ENCODE data around the gene CLIP2. TPM values are rescaled to one million over a fixed set of nuclear protein-coding genes. Genes with fewer than 3 reads are reported as not detected.
"Not testable (repeated sequence)": the region's sequence is repeated elsewhere in the genome, so short reads cannot be mapped to it uniquely, and the experiment has no call there.

Gene CLIP2
- total RNA-seq, 1 experiment from 2014 or later, result 18.8 TPM

DNA sequence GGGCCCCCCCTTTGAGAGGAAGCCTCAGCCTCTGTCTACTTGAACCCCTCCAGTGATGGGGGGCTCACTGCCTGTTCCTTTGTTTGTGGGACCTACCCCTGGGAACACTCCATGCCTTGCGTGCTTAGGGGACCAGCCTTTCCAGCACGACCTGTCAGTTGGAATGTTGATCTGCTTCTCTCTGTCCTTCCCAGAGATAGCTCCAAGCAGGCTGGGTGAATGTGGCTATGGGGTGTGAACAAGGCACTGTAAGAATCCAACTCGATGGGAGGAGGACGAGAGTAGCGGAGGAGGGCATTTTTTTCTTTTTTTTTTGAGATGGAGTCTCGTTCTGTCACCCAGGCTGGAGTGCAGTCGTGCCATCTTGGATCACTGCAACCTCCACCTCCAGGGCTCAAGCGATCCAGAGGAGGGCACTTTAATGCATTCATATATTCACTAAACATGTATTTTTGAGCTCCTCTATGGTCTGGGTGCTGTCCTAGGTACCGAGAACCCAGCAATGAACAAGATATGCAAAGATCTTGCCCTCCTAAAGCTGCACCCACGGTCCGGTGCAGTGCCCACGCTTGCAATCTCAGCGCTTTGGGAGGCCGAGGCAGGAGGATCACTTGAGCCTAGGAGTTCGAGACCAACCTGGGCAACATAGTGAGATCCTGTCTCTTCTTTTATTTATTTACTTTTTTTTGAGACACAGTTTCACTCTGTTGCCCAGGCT is 8.5 kb downstream of the CLIP2 start:
- DNase-seq (ENCODE audit: low read depth), result no peak

DNA sequence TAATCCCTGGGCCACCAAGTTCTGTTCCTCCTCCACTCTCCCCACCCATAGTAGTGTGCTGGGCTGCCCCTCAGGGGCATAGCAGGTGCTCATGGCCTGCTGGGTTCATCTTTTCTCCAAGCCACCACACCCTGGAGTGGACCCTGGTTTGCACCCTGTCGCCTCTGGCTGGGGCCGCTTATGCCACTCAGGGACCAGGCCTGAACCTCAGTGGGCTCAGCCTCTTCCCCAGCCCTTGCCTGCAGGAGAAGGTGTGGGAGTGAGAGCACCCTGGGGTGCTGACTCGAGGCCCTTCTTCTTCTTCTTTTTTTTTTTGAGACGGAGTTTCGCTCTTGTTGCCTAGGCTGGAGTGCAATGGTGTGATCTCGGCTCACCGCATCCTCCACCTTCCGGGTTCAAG is 10.2 kb downstream of the CLIP2 start:
- no peak for DNase-seq (ENCODE audit: low read depth)

DNA sequence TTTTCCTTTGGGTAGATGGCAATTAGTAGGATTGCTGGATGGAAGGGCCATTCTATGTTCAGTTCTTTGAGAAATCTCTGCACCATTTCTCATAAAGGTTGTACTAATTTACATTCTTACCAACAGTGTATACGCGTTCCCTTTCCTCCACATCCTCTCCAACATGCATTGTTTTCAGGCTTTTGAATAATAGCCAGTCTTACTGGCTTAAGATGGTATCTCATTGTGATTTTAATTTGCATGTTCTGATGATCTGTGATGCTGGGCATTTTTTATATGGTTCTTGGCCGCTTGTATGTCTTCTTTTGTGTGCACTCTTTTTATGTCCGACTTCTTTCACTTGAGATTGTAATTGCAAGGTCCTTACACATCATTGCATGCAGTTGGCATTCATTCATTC is 11.7 kb downstream of the CLIP2 start:
- DNase-seq (ENCODE audit: low read depth), result no peak

DNA sequence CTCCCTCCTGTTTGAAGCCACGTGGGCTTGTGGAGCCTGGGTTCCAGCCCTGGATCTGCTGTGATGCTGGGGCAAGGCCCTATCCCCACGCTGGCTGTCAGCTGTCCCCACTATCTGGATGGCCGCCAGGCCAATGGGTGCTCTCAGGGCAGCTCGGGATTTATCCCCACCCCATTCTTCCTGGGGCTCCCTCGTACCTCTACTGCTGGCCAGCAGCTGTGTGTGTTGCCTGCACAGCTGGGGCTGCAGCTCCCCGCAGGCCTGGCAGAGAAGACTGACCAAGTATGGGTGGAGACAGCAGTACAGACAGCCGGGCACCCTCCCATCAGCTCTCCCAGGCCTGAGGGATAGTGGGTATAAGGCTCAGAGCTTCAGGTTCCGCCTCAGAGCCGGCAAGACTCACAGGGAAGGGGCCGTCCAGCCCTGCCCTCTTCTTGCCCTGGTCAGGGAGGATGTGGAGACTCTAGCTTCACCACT is 13.6 kb downstream of the CLIP2 start:
- DNase-seq (ENCODE audit: low read depth), result peak; percentile 71

DNA sequence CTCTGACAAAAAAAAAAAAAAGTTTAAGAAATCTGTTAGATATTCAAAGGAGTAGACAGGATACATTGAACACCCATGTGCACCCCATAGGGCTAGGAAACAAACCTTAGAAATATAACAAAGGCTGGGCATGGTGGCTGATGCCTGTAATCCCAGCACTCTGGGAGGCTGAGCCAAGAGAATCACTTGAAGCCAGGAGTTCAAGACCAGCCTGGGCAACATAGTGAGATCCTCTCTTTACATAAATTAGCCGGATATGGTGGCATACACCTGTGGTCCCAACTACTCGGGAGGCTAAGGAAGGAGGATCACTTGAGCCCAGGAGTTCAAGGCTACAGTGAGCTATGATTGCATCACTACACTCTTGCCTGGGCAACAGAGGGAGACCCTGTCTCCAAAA is 15.3 kb downstream of the CLIP2 start:
- DNase-seq (ENCODE audit: low read depth), result no peak

DNA sequence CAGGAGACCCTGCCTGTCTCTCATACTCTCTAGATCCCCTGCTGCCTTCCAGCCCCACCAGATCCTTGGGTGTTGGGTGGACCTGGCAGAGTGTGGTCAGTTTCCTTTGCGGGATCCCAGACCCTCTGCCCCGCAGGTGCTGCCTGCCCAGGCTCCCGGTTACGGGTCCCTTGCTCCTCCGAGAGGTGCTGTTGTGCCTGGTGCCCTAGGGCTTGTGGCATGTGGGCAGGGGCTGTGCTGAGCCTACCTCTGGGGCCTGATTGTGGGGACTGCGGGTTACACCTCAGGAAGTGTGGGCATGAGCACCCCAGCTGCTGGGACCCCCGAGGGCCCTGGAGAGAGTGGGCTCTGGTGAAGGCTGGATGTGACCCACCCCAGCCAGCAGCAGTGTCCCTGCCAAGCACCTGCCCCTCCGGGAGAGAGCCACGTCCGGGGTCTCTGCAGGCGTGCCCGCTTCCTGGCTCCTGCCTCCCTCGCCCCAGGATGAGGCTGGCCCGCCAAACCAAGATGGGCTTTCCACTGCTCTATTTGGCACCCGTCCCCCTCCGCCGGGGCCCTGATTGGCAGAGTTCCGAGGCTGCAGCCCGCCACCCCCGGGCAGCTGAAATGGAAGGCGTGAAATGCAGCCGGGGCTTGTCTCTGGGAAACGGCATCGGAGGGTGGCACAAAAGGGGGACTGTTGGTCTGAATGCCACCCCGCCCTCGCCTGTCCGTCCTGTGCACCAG is 17.0 kb downstream of the CLIP2 start:
- DNase-seq (ENCODE audit: low read depth), result no peak

DNA sequence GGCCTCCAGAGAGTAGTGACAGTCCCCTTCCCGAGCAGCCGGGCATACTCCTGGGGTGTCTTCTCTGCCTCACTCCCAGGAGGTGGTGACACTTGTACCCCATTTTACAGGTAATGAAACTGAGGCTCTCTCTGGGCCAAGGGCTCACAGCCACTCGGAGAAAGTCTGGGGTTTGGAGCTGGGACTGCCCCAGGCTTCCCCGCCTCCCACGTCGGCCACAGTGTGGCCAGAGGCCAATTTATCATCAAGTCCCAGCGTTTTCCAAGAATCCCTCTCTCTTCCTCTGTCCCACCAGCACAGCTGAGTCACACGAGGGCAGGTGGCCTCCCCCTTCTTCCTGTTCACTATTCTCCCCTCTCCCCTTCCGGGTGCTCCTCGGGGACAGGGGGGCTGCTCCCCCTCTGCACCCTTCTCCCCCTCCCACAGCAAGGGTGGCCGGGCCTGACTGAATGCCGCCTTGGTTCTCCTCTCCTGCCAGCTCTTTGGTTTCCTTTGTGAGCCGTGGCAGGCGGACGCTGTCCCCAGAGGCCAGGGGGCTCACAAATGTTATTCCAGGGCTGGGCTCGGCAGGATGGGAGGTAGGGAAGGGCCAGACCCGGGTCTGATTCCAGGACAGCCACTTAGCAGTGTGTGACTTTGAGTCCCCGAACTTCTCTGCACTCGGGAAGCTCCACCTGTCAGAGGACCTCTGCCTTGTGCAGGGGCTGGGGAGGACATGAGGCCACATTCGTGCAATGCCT is 17.7 kb downstream of the CLIP2 start:
- DNase-seq (ENCODE audit: low read depth), result peak; percentile 96

DNA sequence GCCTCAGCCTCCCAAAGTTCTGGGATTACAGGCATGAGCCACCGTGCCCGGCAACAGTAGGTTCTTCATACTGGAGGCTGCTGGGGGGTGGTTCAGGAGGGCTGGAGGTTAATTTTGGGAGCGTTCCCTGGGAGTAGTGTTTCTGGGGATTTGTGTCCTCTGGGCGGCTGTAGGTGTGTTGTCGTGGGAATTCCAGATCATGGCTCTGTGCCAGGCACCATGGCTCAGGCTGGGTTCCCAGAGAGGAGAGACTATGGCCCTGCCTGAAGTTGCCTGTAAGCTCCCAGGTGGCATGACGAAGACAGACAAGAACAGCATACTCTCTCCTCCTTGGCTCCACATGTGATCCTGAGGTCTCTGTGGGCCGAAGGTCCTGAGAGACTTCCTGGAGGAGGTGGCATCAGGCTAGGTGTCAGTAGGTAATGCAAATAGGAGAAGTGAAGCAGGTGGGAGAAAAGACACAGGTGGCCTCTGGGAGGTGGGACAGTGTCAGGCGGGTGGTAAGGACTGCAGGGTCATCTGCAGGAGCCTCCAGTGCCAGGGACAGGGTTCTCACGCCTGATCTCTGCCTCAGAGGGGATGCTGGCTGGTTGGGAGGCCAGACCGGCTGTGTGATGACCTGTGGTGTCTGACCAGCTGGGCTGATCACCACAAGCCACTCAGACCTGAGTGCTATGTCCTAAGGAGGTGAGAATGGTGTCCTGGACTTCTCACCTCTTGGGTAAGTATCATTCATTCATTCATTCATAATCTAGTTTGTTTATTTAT is 18.7 kb downstream of the CLIP2 start:
- peak; percentile 59 for DNase-seq (ENCODE audit: low read depth)

DNA sequence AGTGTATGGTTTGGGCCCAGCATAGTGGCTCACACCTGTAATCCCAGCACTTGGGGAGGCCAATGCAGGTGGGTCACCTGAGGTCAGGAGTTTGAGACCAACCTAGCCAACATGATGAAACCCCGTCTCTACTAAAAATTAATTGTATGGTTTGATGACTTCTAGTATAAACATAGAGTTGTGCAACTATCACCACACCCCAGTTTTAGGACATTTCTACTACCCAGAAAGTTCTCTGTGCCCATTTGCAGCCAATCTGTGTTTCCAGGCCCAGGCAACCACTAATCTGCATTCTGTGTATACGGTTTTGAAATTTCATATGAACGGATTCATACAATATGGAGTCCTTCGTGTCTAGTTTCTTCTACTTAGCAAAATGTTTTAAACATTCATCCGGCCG is 20.0 kb downstream of the CLIP2 start:
- DNase-seq (ENCODE audit: low read depth), result no peak

DNA sequence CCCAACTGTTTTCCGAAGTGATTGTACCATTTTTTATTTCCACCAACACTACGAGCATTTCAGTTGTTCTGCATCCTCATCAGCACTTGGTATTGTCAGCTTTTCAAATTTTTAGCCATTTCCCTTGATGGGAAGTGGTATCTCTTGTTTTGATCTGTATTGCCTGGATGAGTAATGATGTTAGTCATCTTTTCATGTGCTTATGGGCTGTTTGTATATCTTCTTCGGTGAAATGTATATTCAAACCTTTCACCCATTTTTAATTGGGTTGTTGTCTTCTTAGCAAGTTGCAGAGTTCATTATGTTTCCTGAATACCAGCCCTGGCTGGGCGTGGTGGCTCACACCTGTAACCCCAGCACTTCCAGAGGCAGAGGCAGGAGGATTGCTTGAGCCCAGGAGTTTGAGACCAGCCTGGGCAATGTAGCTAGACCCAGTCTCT is 22.1 kb downstream of the CLIP2 start:
- DNase-seq (ENCODE audit: low read depth), result peak; percentile 80

DNA sequence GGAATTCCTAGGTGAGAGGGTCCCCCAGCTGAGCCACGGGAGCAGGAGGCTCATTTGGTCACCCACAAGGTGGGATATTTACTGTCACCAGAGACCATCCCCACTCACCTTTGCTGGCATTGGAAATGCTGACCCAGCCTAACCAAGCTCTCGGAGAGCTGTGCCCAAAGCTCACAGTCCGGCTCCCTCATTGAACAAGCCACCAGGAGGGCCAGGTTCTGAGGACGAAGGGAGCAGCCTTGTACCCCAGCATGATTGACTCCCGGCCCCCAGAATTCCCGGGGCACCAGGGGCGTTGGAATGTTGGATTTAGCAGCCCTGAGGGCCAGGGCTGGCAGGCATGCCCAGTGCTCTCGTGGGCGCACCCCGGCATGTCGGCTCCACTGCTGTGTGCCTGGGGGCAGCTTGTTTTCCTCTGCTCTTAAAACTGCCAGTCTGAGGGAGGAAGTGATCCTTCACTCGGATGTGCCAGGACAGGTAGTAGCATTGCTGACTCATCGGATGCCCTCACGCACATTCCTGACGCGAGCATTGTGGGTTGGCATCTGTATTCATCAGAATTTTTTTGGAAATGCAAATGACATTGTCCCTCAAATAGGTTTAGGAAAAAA is 23.3 kb downstream of the CLIP2 start:
- DNase-seq (ENCODE audit: low read depth), result peak; percentile 93

DNA sequence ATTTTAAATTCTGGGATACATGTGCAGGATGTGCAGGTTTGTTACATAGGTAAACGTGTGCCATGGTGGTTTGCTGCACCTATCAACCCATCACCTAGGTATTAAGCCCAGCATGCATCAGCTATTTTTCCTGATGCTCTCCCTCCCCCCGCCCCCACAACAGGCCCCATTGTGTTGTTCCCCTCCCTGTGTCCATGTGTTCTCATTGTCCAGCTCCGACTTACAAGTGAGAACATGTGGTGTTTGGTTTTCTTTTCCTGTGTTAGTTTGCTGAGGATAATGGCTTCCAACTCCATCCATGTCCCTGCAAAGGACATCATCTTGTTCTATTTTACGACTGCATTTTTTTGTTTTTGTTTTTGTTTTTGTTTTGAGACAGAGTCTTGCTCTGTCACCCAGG is 26.7 kb downstream of the CLIP2 start:
- not testable (repeated sequence) for DNase-seq (ENCODE audit: low read depth)

DNA sequence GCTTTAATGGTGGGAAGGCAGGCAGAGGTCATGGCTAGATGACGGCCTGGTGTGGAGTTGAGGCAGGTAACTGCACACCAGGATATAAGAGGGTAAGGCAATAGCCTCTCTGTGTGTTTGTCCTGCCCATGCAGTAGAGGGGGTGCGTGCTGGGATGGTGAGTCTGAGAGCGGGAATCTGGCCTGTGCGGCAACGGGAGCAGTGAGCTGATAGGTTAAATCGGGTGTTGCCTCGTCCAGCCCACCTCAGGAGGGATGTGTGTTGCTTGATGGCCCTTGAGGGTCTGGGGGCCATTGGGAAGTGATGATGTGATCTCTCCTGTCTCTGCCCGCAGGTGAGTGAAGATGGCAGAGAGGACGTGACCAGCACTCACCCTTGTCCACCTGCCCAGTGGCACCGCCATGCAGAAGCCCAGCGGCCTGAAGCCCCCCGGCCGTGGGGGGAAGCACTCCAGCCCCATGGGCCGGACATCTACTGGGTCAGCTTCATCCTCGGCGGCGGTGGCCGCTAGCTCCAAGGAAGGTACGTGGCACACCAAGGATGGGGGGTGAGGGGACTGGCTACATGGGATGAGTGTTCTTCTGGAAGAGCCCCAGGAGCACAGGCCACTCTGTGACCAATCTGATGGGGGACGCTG is 28.1 kb downstream of the CLIP2 start:
- no peak for DNase-seq (ENCODE audit: low read depth)

DNA sequence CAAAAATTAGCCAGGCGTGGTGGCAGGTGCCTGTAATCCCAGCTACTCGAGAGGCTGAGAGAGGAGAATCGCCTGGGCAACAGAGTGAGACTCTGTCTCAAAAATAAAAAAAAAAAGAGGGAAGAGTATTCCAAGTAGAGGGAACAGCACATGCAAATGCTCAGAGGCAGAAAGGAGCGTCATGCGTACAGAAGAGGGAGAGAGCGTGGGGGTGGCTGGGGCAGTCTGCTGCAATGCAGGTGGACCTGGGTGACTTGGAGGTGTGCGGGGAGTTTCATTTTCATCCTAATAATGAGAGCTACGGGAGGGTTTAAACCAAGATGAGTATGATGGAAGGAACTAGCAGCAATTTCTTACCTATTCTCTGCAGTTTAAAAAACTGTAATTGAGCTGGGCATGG is 28.8 kb downstream of the CLIP2 start:
- no peak for DNase-seq (ENCODE audit: low read depth)

DNA sequence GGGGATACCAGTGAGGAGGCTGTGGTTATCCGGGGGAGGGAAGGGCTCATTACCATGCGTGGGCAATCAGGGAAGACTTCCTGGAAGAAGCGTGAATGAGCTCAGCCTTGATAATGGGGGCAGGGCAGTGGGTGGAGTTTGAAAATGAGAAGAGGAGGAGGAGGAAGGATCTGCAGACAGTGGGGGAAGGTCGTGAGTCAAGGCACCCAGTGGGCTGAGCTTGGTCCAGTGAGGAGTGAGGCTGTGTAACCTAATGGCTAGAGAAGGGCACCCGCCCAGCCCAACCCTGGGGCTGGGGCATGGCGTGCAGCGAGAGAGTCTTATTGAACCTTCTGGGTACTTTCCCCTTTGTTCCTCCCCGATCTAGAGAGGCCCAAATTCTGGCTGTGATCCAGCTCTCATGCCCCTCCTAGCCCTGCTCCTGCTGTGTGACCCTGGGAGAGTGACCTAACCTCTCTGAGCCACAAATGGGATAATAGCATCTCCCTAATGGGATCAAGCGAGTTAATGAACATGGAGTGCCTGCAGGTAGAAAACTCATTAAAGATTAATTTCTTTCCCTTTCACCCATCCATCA is 31.5 kb downstream of the CLIP2 start:
- DNase-seq (ENCODE audit: low read depth), result no peak

DNA sequence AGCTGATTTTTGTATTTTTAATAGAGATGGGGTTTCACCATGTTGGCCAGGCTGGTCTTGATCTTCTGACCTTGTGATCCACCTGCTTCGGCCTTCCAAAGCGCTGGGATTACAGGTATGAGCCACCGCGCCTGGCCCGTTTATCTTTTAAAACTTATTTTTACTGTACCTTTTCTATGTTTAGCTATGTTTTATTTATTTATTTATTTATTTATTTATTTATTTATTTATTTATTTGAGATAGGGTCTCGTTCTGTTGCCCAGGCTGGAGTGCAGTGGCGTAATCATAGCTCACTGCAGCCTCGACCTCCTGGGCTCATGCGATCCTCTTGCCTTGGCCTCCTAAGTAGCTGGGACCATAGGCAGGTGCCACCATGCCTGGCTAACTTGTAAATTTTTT is 33.7 kb downstream of the CLIP2 start:
- not testable (repeated sequence) for DNase-seq (ENCODE audit: low read depth)

DNA sequence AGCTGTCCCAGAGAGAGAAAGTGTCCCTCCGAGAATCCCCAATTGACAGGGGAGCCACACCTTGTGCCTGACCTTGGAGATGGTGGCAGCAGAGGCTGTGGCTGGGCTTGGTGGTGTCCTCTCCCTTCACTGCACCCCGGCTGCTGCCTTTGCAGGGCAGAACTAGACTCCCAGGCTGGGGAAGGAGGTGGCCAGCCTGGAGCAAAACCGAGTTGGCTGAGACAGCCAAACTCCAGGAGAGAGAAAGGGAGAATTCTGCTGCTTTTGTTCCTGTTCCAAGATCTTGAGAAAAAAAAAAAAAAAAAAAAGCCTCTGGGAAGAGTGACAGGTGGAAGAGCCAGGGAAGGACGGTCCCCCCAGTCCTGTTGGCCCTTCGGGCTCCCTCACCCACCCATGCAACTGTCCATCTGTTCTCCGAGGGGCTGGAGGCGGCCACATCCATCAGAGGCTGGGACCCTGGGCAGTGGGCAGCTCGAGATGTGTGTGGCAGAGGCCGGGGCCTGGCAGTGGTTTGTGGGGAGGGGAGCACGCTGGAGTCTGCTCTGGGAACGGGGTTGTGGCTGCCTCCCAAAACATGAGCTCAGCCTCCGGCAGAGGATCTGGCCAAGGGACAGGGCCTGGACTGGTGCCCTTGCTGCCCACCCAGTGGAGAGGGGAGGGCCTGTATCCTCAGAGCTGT is 35.5 kb downstream of the CLIP2 start:
- DNase-seq (ENCODE audit: low read depth), result no peak

DNA sequence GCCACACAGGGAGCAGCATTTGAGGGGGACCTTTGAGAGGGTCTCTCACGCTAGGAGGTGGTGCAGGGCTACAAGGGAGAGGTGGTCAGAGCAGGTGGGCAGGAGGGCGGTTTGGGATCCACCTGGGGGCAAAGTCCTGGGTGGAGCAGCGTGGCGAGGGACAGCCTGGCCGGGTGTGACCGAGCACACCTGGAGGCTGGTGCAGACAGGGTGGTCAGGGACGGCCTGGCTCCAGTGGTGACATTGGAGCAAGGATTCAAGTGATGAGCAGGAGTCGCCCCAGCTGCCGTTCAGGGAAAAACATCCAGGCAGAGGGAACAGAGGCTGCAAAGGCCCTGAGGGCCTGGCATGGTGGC is 36.0 kb downstream of the CLIP2 start:
- no peak for DNase-seq (ENCODE audit: low read depth)

DNA sequence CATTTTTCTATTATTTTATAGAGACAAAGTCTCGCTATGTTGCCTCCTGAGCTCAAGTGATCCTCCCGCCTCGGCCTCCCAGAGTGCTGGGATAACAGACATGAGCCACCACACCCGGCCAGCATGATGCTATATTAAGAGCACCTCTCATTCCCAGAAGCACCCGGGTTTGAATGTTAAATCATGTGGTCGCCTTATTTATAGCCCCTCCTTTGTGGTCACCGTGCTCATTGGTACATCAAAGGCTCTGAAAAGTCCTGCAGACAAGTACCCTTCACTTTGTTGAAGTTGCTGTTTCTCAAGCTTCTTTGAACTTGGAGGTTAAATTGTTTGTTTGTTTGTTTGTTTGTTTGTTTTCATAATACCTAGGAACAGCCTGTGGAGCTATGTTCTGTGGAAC is 40.0 kb downstream of the CLIP2 start:
- DNase-seq (ENCODE audit: low read depth), result no peak
